ENCODE results near the gene MBOAT1.
"Not testable (repeated sequence)": the region's sequence is repeated elsewhere in the genome, so short reads cannot be mapped to it uniquely, and the experiment has no call there.

Gene MBOAT1, protein sequence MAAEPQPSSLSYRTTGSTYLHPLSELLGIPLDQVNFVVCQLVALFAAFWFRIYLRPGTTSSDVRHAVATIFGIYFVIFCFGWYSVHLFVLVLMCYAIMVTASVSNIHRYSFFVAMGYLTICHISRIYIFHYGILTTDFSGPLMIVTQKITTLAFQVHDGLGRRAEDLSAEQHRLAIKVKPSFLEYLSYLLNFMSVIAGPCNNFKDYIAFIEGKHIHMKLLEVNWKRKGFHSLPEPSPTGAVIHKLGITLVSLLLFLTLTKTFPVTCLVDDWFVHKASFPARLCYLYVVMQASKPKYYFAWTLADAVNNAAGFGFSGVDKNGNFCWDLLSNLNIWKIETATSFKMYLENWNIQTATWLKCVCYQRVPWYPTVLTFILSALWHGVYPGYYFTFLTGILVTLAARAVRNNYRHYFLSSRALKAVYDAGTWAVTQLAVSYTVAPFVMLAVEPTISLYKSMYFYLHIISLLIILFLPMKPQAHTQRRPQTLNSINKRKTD

DNA sequence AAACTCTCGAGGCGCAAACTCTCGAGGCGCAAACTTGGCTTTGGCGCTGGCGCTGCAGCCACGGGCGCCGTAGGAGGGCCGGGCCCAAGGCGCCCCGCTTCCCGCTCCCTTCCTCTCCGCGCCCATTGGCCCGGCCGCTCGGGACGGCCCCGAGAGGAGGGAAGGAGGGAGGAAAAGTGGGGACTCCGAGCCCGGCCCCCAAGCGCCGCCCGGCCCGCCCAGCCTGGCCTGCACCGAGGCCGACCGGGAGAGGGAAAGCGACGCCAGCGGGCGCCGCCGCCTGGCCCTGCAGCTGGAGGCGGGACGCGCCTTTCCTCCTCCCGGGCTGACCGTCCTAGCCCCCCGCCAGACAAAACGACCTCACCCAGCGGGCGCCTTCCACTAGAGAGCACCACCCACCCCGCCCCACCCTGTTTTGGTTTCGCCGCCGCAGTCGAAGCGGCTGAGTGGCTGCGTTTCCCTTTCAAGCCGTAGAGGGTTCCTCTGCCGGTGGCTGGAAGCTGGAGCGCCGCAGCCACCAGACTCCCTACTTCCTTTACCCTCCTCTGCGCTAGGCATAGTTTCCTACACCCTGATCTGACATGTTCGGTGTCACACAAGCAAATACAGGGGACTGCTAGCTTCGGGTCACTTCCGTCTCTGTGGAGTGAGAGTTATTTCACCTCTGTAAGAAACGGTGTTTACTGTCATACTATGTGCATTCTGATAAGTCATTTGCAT, at the start of gene MBOAT1:
MBOAT1 (minus strand) TSS at position 78 of the 720 bp plus-strand sequence. CDS start 235 bp downstream, outside the sequence.
- DNase-seq: peak; percentile 16

DNA sequence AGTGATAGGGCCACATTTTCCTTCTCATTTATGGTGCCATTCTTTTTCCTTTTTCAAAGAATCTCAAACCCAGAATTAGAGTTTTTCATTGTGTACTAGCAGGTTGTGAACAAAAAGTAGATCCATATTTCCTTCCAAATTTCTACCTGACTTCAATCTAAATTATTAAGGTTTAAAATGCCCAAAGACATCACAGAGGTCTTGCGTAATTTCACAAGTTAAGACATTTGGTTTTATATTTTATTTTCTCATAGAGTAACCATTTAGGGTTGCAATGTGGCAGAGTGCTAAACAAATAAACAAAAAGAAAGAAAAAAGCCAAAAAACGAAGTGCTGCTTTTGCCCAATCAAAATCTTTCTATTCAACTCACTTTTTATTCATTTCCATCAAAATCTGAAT, 49.4 kb upstream of the MBOAT1 start:
- DNase-seq: no peak

DNA sequence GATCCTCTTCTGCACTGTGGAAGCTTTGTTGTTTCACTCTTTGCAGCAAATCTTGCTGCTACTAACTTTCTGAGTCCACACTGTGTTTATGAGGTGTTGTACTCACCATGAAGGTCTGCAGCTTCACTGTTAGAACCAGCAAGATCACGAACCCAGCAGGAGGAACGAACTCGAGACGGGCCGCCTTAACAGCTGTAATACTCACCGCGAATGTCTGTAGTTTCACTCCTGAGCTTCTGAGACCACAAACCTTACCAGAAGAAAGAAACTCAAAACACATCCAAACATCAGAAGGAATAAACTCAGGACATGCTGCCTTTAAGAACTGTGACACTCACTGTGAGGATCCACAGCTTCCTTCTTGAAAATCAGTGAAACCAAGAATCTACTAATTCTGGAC, 48.1 kb upstream of the MBOAT1 start:
- no peak for DNase-seq

DNA sequence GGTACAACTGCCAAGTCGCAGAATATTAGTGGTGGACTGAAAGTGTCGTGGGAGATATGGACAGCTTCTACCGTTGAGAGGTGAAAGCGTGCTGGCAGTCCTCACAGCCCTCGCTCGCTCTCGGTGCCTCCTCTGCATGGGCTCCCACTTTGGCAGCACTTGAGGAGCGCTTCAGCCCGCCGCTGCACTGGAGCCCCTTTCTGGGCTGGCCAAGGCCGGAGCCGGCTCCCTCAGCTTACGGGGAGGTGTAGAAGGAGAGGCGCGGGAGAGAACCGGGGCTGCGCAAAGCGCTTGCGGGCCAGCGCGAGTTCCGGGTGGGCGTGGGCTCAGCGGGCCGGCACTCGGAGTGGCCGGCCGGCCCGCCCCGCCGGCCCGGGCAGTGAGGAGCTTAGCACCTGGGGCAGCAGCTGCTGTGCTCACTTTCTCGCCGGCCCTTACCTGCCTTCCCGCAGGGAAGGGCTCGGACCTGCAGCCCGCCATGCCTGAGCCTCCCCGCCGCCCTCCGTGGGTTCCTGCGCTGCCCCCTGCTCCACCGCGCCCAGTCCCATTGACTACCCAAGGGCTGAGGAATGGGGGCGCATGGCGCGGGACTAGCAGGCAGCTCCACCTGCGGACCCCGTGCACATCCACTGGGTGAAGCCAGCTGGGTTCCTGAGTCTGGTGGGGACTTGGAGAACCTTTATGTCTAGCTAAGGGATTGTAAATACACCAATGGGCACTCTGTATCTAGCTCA, 47.2 kb upstream of the MBOAT1 start:
- no peak for DNase-seq

DNA sequence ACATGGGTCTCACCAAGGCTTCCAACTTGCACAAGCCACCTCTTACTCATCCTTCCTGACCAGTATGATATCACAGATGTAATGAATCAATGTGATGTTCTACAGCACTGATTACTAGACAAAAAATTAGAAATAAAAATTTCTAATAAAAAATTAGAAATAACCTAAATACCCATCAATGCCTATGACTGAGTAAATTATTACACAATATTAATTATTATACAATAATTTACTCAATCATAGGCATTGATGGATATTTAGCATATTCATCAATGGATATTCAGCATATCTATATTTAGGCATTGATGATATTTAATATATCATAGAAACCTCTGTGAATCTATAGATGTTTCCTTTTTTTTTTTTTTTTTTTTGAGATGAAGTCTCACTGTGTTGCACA, 43.2 kb upstream of the MBOAT1 start:
- no peak for DNase-seq

DNA sequence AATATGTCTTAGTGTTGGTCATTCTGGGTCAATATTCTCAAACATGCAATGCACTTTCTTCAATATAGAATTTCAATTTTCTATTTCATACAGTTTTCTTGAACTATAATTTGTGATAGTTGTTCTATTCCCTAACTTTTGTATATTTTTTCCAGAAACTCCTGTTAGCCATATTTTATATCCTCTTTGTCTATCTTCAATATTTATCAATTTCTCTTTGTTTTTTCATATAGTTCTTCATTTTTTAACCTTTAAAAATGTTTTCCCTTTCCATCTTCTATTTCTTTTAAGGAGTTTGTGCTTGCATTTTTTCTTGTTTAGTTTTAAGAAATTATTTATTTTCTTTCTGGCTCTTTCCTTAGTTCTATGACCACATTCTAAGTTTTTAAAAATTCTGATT, 42.0 kb upstream of the MBOAT1 start:
- no peak for DNase-seq

DNA sequence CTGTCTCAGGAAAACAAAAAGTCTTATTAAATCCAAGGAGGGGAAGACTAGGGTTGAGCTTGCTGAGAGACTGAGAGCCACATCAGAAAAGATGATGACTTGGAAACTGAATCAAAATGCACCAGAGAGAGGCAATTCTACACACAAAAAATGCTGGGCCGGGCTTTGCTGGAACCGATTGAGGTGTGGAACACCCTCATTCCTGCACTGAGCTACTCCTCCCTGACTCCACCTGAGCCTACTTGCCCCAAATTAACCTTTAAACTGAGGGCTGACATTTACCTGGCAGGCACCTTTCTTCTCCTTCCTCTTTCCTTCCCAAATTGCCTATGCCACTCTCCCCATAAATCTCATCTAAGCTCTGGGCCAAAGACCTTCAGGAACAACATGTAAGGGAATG, 40.8 kb upstream of the MBOAT1 start:
- no peak for DNase-seq

DNA sequence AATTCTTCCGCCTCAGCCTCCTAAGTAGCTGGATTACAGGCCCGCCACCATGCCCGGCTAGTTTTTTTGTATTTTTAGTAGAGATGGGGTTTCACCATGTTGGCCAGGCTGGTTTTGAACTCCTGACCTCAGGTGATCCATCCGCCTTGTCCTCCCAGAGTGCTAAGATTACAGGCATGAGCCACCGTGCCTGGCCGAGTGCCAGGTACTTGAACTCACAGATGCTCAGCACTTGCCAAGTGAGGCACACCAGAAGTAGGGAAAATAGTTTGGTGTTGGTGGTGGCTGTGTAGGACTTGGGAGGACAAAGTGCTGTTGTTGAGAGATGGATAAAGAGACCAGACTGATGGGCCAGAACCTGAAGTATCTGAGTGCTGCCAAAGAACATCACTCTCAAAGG, 40.0 kb upstream of the MBOAT1 start:
- no peak for DNase-seq

DNA sequence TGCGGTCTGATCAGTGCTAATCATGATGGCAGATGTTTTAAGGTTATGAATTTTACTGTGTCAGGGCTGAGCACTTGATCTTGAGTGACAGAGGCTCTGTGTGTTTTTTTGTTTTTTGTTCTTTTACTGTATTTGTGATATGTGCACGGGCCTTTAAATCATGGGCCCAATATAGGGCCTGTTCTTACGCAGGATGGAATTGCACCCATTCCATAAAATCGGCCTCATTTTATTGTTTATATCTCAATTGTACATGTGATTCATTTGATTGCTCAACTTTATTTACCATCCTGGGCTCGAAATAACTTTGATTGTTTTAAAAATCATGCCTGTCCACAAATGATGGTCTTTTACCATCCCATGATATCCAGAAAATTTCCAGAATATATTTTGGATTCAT, 39.3 kb upstream of the MBOAT1 start:
- DNase-seq: no peak

DNA sequence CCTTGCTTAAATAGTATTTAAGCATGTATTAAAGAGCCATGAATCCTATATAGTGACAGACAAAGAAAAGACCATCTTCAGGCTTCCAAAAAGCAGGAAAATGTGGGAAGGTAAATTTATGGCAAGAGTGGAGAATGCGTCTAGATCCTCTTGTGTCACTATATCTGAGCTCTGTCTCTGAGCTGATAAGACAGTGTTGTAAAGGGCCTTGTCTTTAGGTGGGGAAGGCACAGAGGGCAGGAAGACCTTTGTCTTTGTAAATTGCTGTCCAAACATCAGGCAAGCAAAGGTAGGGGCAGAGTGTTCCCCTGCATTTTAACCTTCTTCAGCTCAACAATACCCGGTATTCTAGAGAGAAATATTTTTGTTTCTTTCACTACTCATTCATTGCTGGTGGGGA, 33.9 kb upstream of the MBOAT1 start:
- DNase-seq: no peak

DNA sequence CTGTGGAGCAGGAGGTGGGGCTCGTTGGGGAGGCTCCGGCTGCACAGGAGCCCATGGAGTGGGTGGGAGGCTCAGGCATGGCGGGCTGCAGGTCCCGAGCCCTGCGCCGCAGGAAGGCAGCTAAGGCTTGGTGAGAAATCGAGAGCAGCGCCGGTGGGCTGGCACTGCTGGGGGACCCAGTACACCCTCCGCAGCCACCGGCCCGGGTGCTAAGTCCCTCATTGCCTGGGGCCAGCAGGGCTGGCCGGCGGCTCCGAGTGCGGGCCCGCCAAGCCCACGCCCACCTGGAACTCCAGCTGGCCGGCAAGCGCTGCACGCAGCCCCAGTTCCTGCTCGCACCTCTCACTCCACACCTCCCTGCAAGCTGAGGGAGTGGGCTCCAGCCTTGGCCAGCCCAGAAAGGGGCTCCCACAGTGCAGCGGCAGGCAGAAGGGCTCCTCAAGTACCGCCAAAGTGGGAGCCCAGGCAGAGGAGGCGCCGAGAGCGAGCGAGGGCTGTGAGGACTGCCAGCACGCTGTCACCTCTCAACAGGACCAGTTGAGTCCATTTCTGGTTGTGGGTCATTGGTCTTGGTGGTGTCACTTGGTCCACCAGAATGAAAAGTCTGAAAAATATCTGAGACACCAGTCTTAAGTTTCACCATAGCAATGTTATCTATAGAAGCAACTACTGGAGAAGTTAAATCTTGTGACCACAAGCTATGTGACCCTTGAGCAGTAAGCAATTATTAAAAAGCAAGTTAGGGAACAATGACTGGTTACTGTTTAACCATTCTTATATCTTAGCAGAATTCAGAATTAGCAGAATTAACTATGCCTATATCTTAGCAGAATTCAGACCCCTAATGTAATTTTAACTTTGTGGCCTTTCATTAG, 32.8 kb upstream of the MBOAT1 start:
- DNase-seq: not testable (repeated sequence)

DNA sequence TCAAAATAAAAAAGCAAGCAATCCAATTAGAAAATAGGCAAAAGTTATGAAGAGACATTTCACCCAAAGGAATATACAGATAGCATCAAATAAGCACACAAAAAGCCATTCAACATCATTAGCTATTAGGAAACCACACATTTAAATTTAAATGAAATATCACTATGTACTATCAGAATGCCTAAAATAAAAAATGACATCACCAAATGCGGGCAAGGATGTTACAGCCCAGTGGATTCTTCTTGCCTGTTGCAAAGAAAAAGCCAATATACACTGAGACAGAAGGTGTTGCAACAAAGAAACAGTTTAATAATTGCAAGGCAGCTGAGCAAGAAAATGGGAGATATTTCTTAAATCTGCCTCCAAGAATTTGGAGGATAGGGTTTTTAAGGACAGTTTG, 31.0 kb upstream of the MBOAT1 start:
- no peak for DNase-seq

DNA sequence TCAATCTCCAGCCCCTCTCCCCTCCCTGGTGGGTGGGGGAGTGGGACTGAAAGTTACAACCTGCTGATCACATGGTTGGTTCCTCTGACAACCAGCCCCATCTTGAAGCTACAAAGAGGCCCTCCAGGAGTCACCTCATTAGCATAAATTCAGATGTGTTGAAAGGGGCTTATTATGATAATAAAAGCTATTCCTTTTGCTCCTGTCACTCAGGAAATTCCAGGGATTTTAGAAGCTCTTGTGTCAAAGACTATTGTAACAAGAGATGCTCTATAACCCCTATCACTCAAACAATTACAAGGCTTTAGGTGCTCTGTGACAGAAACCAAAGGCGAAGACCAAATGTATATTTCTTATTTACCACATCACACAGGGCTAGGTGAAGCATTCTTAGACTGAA, 30.1 kb upstream of the MBOAT1 start:
- DNase-seq: no peak

DNA sequence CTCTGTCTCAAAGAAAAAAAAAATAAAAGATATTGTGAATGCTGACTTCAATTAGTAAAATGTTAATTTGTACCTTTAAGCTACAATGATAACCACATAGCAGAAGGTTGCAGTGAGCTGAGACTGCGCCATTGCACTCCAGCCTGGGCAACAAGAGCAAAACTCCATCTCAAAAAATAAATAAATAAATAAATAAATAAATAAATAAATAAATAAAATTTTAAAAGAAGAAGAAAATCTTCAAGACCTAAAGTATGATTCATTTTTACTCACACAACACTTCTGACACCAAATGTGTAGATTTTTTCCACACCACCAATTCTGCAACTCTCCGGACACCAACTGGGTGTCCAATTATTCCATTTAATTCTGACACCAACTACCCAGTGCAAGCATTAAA, 28.8 kb upstream of the MBOAT1 start:
- DNase-seq: no peak

DNA sequence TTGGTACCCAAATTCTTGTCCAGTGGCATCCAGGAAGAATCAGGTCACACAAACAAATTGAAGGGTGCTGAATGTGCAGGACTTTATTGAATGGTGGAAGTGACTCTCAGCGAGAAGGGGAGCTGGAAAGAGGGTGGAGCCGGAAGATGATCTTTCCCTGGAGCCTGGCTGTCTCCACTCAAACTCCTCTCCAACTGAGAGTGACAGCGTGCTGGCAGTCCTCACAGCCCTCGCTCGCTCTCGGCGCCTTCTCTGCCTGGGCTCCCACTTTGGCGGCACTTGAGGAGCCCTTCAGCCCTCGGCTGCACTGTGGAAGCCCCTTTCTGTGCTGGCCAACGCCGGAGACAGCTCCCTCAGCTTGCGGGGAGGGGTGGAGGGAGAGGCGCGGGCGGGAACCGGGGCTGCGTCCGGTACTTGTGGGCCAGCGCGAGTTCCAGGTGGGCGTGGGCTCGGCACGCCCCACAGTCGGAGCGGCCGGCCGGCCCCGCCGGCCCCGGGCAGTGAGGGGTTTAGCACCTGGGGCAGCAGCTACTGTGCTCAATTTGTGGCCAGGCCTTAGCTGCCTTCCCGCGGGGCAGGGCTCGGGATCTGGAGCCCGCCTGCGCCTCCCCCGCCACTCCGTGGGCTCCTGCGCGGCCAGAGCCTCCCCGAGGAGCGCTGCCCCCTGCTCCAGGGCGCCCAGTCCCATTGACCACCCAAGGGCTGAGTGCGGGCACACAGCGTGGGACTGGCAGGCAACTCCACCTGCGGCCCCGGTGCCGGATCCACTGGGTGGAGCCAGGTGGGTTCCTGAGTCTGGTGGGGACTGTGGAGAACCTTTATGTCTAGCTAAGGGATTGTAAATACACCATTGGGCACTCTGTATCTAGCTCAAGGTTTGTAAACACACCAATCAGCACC, 26.7 kb upstream of the MBOAT1 start:
- no peak for DNase-seq

DNA sequence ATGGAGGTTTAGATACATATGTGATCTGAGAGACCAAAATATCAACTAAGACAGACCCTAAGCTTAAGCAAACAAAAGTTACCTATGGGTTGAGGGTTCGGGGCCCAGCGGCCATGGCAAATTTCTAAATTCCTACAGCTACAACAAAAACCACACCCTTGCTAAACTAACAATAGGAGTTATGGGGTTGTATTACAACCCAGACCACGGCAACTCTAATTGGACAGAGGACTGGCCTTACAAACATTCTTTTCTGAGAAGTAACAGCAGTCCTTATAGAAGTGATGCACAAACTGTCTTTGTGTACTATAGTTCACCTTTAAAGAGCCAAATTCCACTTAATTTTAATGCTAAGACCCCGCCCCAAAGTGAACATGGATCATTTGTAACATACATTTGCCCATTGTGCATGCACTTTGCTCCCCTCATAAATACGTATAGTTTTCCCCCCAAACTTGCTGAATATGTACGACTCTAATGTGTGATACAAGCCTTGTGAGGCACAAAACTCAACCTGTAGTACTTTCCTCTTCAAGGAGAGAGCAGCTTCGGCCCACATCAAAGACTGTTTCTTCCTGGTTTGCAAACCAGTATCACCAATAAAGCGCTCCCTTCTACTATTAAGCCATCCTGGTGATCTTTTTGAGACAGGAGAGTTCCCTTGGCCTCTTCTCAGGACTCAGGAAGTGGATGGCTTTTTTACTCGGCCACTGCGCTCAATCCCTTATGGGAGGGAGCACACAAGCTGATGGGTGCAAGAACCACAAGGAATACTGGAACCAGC, 25.6 kb upstream of the MBOAT1 start:
- no peak for DNase-seq

DNA sequence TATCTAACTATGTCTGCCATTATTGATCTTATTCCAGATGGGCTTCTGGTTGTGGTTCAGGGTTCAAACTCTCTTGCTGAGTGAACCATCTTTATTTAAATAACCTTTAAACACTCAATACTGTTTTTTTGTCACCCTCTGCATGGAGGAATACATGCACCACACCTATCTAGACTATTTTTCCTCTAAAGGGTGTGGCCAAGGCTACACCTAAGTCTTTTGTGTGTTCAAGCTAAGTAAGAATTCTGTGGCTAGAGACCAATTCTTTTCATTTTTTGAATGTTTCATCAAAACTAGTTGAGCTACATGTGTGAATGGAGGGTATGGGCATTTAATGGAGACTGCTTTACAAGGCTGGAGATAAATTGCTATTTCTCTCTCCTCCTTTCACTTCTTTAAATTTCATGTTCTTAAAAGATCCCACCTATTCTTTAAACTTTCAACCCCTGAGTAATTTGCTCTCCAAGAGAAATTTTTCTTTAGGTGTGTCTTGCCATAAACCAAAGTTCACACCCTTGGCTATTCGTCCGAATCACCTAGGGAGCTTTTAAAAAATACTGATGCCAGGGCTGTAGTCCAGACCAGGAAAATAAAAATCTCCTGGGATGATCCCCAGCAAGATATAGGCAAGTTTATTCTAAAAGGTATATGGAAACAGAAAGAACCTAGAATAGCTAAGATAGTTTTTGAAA, 24.8 kb upstream of the MBOAT1 start:
- no peak for DNase-seq

DNA sequence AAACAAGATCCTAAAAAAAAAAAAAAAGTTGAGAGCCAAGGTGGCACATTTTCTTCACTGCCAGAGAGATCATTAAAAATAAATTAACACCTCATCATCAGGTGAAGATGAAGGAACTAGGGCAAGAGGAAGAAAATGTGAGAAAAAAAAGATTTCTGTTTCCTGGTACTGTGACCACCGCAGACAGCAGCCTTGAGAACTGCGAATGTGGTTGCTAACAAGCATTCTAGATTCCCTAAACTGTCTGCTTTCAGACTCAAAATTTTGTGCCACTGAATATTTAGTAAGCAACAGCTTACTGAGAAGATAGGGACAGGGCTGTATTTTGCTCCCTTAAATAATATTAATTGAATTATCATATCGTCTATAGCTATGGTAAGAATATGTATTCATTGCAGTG, 24.1 kb upstream of the MBOAT1 start:
- no peak for DNase-seq

DNA sequence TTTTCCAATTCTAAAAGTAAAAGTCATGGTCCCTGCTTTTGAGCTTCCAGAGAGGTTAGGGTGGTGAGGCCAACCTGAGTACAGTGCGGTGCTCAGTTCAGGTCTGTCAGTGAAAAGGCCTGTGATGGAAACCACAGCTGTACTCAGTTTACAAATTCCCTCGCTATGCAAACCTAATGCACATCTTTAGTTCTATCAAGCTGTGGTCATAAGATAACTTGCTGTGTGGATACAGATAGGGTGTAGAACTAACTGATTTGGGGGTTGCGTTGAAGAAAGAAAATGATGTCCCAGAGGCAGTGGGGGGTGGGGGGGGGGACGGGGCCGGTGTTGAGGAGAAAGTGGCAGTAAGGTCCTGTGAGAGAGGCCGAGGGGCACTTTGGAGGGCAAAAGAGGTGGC, 22.8 kb upstream of the MBOAT1 start:
- DNase-seq: no peak

DNA sequence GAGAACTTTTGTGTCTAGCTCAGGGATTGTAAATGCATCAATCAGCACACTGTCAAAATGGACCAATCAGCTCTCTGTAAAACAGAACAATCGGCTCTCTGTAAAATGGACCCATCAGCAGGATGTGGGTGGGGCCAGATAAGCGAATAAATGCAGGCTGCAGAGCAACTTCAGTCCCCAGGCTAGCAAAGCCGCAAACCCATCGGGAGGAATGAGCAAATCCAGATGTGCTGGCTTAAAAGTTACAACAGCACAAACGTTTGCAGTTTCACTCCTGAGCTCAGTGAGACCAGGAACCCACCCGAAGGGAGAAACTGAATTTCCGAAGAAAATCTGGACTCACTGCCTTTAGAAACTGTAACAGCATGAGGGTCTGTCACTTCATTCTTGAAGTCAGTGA, 21.9 kb upstream of the MBOAT1 start:
- DNase-seq: no peak
